ENCODE measurements around the gene CAB39.

CAB39 gene

GRCh38 chr2:230781130-230781797, 68.6 kb downstream of the CAB39 start:
- Mint-ChIP-seq H3K9me3 (peaks cover 41% of the 10 kb centered on the region), H3K36me3 (ENCODE audit: low read depth) (peaks cover 85% of the 10 kb centered on the region), H3K27ac (peak overlapping the region; percentile 93), H3K4me1 (peaks cover 28% of the 10 kb centered on the region), H3K27me3 (ENCODE audit: low read depth, poor library complexity) (no peaks in the 10 kb centered on the region), H3K4me3 (peak overlapping the region; percentile 42)
- TF ChIP-seq CTCF (IDR thresholded peaks at IDR 0.05), result no peak
- DNase-seq, result peak; percentile 10

DNA sequence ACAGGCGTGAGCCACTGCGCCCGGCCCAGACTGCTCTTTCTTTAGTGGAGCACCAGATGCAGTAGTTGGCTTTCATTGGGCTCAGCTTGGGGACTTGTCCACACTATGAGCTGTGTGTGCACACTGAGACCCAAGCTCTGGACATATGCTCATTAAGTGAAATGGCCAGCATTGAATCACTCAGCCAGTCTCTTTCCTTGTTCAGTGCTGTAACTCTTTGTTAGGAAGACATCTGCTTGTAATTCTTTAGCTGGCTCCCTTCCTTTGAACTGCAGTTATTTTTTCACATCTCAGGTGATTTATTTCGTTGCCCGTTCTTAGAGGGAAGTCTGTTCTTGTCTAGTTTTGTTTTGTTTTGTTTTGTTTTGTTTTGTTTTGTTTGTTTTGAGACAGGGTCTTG, 70.5 kb downstream of the CAB39 start:
- H3K4me1 Mint-ChIP-seq, result peaks cover 28% of the 10 kb centered on the region
- H3K36me3 Mint-ChIP-seq (ENCODE audit: low read depth), result peaks cover 87% of the 10 kb centered on the region
- H3K4me3 Mint-ChIP-seq, result no peak overlapping the region
- peaks cover 60% of the 10 kb centered on the region for H3K9me3 Mint-ChIP-seq
- H3K27me3 Mint-ChIP-seq (ENCODE audit: low read depth, poor library complexity), result peaks cover 2% of the 10 kb centered on the region
- H3K27ac Mint-ChIP-seq, result peak overlapping the region; percentile 31
- no peak for TF ChIP-seq CTCF (IDR thresholded peaks at IDR 0.05)
- DNase-seq, result no peak

- peaks cover 20% of the 10 kb centered on the region for H3K4me1 Mint-ChIP-seq
- peaks cover 97% of the 10 kb centered on the region for H3K36me3 Mint-ChIP-seq (ENCODE audit: low read depth)
- no peak overlapping the region for H3K4me3 Mint-ChIP-seq
- H3K27ac Mint-ChIP-seq, result no peak overlapping the region
- peaks cover 77% of the 10 kb centered on the region for H3K9me3 Mint-ChIP-seq
- no peak for TF ChIP-seq CTCF (IDR thresholded peaks at IDR 0.05)
- no peak for DNase-seq
- H3K27me3 Mint-ChIP-seq (ENCODE audit: low read depth, poor library complexity), result peaks cover 2% of the 10 kb centered on the region
Observed at GRCh38 chr2:230784795-230785194, 72.2 kb downstream of the CAB39 start.

GRCh38 chr2:230785346-230785745, 72.7 kb downstream of the CAB39 start:
- no peak for DNase-seq
- Mint-ChIP-seq H3K27ac (peak overlapping the region; percentile 91), H3K4me1 (peaks cover 14% of the 10 kb centered on the region), H3K9me3 (peaks cover 80% of the 10 kb centered on the region), H3K36me3 (ENCODE audit: low read depth) (peaks cover 97% of the 10 kb centered on the region), H3K4me3 (no peak overlapping the region), H3K27me3 (ENCODE audit: low read depth, poor library complexity) (peaks cover 2% of the 10 kb centered on the region)
- no peak for TF ChIP-seq CTCF (IDR thresholded peaks at IDR 0.05)

- no peak overlapping the region for H3K4me3 Mint-ChIP-seq
- peaks cover 76% of the 10 kb centered on the region for H3K9me3 Mint-ChIP-seq
- no peak for DNase-seq
- TF ChIP-seq CTCF (IDR thresholded peaks at IDR 0.05), result no peak
- H3K27ac Mint-ChIP-seq, result no peak overlapping the region
- H3K4me1 Mint-ChIP-seq, result no peaks in the 10 kb centered on the region
- H3K36me3 Mint-ChIP-seq (ENCODE audit: low read depth), result peaks cover 97% of the 10 kb centered on the region
- peaks cover 2% of the 10 kb centered on the region for H3K27me3 Mint-ChIP-seq (ENCODE audit: low read depth, poor library complexity)
Observed at GRCh38 chr2:230787101-230787500, 74.5 kb downstream of the CAB39 start.

GRCh38 chr2:230788554-230789175, 76.0 kb downstream of the CAB39 start:
- H3K27me3 Mint-ChIP-seq (ENCODE audit: low read depth, poor library complexity), result peaks cover 2% of the 10 kb centered on the region
- H3K36me3 Mint-ChIP-seq (ENCODE audit: low read depth), result peaks cover 95% of the 10 kb centered on the region
- no peak overlapping the region for H3K27ac Mint-ChIP-seq
- no peak overlapping the region for H3K4me3 Mint-ChIP-seq
- TF ChIP-seq CTCF (IDR thresholded peaks at IDR 0.05), result no peak
- peaks cover 66% of the 10 kb centered on the region for H3K9me3 Mint-ChIP-seq
- H3K4me1 Mint-ChIP-seq, result no peaks in the 10 kb centered on the region
- DNase-seq, result no peak
